ENCODE measurements around the gene PRPS1L1.

PRPS1L1 gene

GRCh38 chr7:17994079-17994850 is 33.4 kb downstream of the PRPS1L1 start:
- DNase-seq (ENCODE audit: low spot score in 2 of 2): no peak
- H3K4me1 ChIP-seq: no peaks in the 10 kb centered on the region
- H3K27me3 ChIP-seq (ENCODE audit: low read depth): no peaks in the 10 kb centered on the region
- in situ Hi-C loops (cut with MboI; ENCODE audit: low sequenced_read_pairs): no loop called here
- H3K36me3 ChIP-seq (replicated peaks): no peaks in the 10 kb centered on the region
- H3K9me3 ChIP-seq: no peaks in the 10 kb centered on the region
- H3K4me3 ChIP-seq: no peak overlapping the region

DNA sequence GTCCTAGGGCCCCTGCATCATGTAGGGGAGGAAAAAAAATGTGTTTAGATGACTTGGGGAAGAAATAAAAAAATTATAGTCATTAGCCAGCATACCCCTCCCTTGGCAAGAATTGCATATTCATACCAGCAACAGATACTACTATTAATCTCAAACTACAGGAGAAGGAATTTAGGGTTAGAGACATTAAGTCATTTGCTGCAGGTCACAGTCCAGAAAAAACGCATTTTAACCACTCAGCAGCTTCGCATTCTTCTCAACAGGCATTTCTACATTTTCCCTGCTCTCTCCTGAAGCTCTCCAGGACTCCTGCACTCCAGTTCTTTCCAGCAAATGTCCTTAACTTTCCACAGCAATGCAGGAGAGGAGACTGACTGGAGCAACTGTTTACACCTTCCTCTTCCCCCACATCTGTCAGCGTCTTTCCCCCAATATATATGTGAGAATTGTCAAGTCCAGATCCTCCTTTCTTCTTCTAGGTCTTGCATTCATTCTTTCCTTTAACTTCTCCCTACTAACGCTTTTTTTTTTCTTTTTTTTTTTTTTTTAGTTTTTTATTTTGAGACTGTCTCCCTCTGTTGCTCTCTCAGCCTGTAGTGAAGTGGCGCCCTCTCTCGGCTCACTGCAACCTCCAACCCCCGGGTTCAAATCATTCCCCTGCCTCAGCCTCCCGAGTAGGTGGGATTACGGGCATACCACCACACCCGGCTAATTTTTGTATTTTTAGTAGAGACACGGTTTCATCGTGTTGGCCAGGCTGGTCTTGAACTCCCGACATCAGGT is 35.6 kb downstream of the PRPS1L1 start:
- no peak overlapping the region for H3K4me3 ChIP-seq
- H3K36me3 ChIP-seq (replicated peaks): no peaks in the 10 kb centered on the region
- H3K9me3 ChIP-seq: no peaks in the 10 kb centered on the region
- peak in 1 of 2 experiments; percentile 53 for DNase-seq (ENCODE audit: low spot score in 2 of 2)
- H3K27me3 ChIP-seq (ENCODE audit: low read depth): no peaks in the 10 kb centered on the region
- no peaks in the 10 kb centered on the region for H3K4me1 ChIP-seq
- in situ Hi-C loops (cut with MboI; ENCODE audit: low sequenced_read_pairs): no loop called here

DNA sequence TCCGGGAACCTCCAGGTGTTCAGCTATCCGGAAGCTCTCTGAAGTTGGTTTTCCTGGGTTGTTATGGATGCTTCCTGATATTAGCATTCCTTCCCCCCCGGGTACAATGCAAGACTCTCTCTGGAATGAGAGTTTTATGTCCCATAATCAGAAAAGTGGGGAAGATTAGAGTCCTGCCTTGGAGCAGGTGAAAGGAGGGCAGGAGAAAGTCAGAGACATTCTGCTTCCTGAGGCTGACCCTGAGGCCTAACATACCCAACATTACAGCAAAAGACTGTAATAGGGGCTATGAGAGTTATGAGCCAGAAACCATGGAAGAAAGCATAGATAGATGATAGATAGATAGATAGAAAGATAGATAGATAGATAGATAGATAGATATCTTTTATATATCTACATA is 36.9 kb downstream of the PRPS1L1 start:
- no peak for DNase-seq (ENCODE audit: low spot score in 2 of 2)

GRCh38 chr7:17989546-17989945 is 38.1 kb downstream of the PRPS1L1 start:
- no peaks in the 10 kb centered on the region for H3K27me3 ChIP-seq (ENCODE audit: low read depth)
- no peak for DNase-seq (ENCODE audit: low spot score in 2 of 2)
- no peak overlapping the region for H3K4me3 ChIP-seq
- no peaks in the 10 kb centered on the region for H3K4me1 ChIP-seq
- no peaks in the 10 kb centered on the region for H3K36me3 ChIP-seq (replicated peaks)
- in situ Hi-C loops (cut with MboI; ENCODE audit: low sequenced_read_pairs): no loop called here
- H3K9me3 ChIP-seq: no peaks in the 10 kb centered on the region

More for the DNA sequence above, 36.9 kb downstream of the PRPS1L1 start:
- no peaks in the 10 kb centered on the region for H3K9me3 ChIP-seq
- no peaks in the 10 kb centered on the region for H3K27me3 ChIP-seq (ENCODE audit: low read depth)
- H3K36me3 ChIP-seq (replicated peaks): no peaks in the 10 kb centered on the region
- in situ Hi-C loops (cut with MboI; ENCODE audit: low sequenced_read_pairs): no loop called here
- H3K4me1 ChIP-seq: no peaks in the 10 kb centered on the region
- H3K4me3 ChIP-seq: no peak overlapping the region

DNA sequence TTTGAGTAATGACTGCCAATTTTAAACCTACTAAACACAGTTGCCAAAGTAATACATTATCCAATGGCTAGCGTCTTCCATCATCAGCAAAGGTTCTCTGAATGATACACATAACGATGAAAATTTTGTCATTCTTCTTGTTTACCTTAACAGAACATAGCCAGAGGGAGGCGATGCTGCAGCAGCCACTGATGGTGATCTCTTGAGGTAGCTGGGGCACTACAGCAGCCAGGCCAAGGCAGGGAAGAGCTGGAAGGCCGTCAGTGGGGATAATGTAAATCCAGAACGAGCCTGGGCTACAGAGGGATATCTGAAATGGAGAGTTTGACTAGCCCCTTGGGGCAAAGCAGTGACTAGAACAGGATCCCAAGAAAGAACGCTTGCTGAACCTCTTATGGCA is 38.8 kb downstream of the PRPS1L1 start:
- DNase-seq (ENCODE audit: low spot score in 2 of 2): no peak
- in situ Hi-C loops (cut with MboI; ENCODE audit: low sequenced_read_pairs): no loop called here
- no peak overlapping the region for H3K4me3 ChIP-seq

DNA sequence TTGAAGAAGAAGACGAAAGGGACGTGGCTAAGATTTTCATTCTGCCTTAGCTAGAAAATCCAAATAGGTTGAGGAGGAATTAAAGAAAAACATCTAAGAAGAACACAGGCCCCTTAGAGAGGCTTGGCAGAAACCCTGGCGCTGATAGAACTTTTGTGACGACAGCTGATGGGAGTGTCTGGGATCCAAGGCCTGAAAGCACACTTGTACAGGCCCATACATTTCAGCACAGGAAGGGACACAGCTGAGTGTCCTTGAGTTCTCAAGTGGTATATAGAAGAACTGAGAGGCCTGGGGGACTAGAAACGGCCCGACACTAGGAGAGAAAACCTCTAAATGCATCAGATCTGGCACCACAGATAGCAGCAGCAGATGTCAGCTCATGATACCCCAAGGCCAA is 39.5 kb downstream of the PRPS1L1 start:
- Histone ChIP-seq H3K27me3 (ENCODE audit: low read depth) (no peaks in the 10 kb centered on the region), H3K4me1 (no peaks in the 10 kb centered on the region), H3K9me3 (no peaks in the 10 kb centered on the region), H3K36me3 (replicated peaks) (no peaks in the 10 kb centered on the region), H3K4me3 (no peak overlapping the region)
- in situ Hi-C loops (cut with MboI; ENCODE audit: low sequenced_read_pairs): no loop called here
- DNase-seq (ENCODE audit: low spot score in 2 of 2): no peak

More for the DNA sequence above, 38.8 kb downstream of the PRPS1L1 start:
- Histone ChIP-seq H3K9me3 (no peaks in the 10 kb centered on the region), H3K4me1 (no peaks in the 10 kb centered on the region), H3K27me3 (ENCODE audit: low read depth) (no peaks in the 10 kb centered on the region), H3K36me3 (replicated peaks) (no peaks in the 10 kb centered on the region)

- in situ Hi-C loops (cut with MboI; ENCODE audit: low sequenced_read_pairs): no loop called here
- H3K27me3 ChIP-seq (ENCODE audit: low read depth): no peaks in the 10 kb centered on the region
- H3K36me3 ChIP-seq (replicated peaks): no peaks in the 10 kb centered on the region
- H3K4me3 ChIP-seq: no peak overlapping the region
- no peak for DNase-seq (ENCODE audit: low spot score in 2 of 2)
- H3K4me1 ChIP-seq: no peaks in the 10 kb centered on the region
- no peaks in the 10 kb centered on the region for H3K9me3 ChIP-seq
Measured at GRCh38 chr7:17986851-17987250, 40.8 kb downstream of the PRPS1L1 start.

GRCh38 chr7:17985473-17986239 is 42.0 kb downstream of the PRPS1L1 start:
- H3K4me1 ChIP-seq: no peaks in the 10 kb centered on the region
- H3K36me3 ChIP-seq (replicated peaks): no peaks in the 10 kb centered on the region
- in situ Hi-C loops (cut with MboI; ENCODE audit: low sequenced_read_pairs): no loop called here
- H3K27me3 ChIP-seq (ENCODE audit: low read depth): no peaks in the 10 kb centered on the region
- H3K4me3 ChIP-seq: no peak overlapping the region
- no peak for DNase-seq (ENCODE audit: low spot score in 2 of 2)
- no peaks in the 10 kb centered on the region for H3K9me3 ChIP-seq

DNA sequence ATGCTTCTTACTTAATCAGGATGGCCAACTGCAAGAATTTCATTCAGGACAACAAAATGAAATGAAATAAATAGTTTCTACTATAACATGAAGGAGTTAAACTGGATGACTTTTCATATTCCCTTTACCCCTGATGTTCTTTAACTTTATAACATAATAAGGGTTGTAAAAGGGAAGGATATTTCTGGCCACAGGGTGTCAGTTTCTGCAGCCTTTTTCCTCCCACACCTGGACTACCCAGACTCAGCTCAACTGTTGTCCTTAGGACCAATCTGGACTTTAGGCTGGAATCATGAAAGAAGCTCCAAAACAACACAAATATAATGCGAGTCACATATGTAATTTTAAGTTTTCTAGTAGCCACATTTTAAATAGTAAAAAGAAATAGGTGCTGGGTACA is 43.4 kb downstream of the PRPS1L1 start:
- no peaks in the 10 kb centered on the region for H3K9me3 ChIP-seq
- H3K27me3 ChIP-seq (ENCODE audit: low read depth): no peaks in the 10 kb centered on the region
- no peaks in the 10 kb centered on the region for H3K4me1 ChIP-seq
- in situ Hi-C loops (cut with MboI; ENCODE audit: low sequenced_read_pairs): no loop called here
- H3K4me3 ChIP-seq: no peak overlapping the region
- DNase-seq (ENCODE audit: low spot score in 2 of 2): no peak
- H3K36me3 ChIP-seq (replicated peaks): no peaks in the 10 kb centered on the region

GRCh38 chr7:17983221-17984062 is 44.2 kb downstream of the PRPS1L1 start:
- Histone ChIP-seq H3K4me1 (no peaks in the 10 kb centered on the region), H3K36me3 (replicated peaks) (no peaks in the 10 kb centered on the region), H3K9me3 (no peaks in the 10 kb centered on the region), H3K4me3 (no peak overlapping the region), H3K27me3 (ENCODE audit: low read depth) (no peaks in the 10 kb centered on the region)
- in situ Hi-C loops (cut with MboI; ENCODE audit: low sequenced_read_pairs): no loop called here
- no peak for DNase-seq (ENCODE audit: low spot score in 2 of 2)

GRCh38 chr7:17976952-17977351 is 50.7 kb downstream of the PRPS1L1 start:
- H3K36me3 ChIP-seq (replicated peaks): no peaks in the 10 kb centered on the region
- in situ Hi-C loops (cut with MboI; ENCODE audit: low sequenced_read_pairs): no loop called here
- no peaks in the 10 kb centered on the region for H3K27me3 ChIP-seq (ENCODE audit: low read depth)
- H3K4me3 ChIP-seq: no peak overlapping the region
- no peaks in the 10 kb centered on the region for H3K4me1 ChIP-seq
- H3K9me3 ChIP-seq: no peaks in the 10 kb centered on the region
- no peak for DNase-seq (ENCODE audit: low spot score in 2 of 2)

Measured in HAP-1 (cell line).